LNCaP clone FGC (cell line): ENCODE measurements around the gene DMGDH.

Source experiments
- DNase-seq: peaks from one replicate; pipeline ENCODE4 v3.0.0-alpha.2; 2011; ENCODE audit warnings: low read depth
- H3K4me3 ChIP-seq: 2 replicates; pipeline ENCODE4 v1.5.1; 2011; ENCODE audit warnings: mild to moderate bottlenecking, low read depth, low read length, control low read depth
- TF ChIP-seq, protein P1 (sequence below): IDR thresholded peaks from 2 replicates; pipeline ENCODE4 v1.5.1; 2012; ENCODE audit warnings: mild to moderate bottlenecking; ENCODE audit not compliant: control insufficient read depth, insufficient read depth; ENCODE audit errors: extremely low read depth

Gene DMGDH

DNA sequence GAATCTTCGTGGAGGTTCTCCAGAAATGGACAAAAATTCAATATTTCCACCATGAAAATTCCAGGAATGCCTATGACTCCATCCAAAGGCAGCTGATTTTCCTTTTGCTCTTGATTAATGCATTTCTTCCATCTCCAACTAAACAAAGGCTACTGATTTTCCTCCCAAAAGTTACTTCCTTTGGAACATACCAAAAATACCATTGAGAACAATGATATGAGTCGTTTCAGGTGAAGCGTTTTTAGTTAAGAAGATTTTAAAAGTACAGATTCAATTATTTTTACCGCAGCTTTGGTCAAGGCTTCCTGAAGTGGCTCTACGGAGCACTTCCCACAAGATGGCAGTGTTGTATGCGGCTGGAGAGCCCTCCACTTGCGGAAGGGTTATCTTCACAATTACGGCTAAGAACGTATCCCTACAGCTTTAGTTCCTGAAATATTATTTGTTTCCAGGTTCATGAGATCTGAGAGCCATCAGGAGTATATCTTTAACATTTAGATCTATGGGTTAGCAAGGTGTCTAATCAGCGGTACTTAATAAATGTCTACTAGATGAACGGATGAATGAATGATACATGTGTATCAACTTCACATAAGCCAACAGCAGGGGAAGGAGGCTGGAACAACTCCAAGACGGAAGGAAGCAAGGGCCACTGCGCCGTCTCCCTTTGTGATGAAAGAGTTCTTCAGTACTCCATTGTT, 48.5 kb downstream of the DMGDH start:
- no peak overlapping the region for H3K4me3 ChIP-seq
- peak; percentile 43 for DNase-seq
- TF ChIP-seq, protein P1, sequence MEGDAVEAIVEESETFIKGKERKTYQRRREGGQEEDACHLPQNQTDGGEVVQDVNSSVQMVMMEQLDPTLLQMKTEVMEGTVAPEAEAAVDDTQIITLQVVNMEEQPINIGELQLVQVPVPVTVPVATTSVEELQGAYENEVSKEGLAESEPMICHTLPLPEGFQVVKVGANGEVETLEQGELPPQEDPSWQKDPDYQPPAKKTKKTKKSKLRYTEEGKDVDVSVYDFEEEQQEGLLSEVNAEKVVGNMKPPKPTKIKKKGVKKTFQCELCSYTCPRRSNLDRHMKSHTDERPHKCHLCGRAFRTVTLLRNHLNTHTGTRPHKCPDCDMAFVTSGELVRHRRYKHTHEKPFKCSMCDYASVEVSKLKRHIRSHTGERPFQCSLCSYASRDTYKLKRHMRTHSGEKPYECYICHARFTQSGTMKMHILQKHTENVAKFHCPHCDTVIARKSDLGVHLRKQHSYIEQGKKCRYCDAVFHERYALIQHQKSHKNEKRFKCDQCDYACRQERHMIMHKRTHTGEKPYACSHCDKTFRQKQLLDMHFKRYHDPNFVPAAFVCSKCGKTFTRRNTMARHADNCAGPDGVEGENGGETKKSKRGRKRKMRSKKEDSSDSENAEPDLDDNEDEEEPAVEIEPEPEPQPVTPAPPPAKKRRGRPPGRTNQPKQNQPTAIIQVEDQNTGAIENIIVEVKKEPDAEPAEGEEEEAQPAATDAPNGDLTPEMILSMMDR = peak; percentile 95

DNA sequence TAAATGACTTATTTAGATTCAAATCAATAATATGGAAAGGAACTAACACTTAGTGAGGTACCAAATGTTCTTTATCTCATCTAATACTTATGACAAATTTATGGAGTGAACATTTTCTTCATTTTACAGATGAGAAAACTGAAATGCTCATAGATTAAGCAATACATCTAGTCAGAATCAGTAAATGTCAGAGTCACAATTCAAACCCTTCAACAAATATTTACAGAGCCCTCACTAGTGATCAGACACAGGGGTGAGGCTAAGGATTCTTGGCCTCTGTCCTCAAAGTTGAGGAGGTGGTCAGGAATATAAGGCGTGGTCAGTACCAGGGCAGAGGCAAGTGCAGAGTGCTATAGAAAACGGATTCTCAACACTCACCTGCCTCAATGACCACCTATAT, 54.8 kb downstream of the DMGDH start:
- DNase-seq = no peak
- TF ChIP-seq, protein P1 = no peak
- no peak overlapping the region for H3K4me3 ChIP-seq

DNA sequence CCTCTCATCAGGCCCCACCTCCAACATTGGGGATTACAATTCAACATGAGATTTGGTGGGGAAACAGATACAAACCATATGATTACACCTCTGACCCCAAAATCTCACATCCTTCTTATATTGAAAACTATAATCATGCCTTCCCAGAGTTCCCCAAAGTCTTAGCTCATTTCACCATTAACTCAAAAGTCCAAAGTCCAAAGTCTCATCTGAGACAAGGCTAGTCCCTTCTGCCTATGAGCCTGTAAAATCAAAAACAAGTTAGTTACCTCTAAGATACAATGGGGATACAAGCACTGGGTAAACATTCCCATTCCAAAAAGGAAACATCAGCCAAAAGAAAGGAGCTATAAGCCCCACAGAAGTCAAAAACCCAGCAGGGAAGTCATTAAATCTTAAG, 57.6 kb downstream of the DMGDH start:
- TF ChIP-seq, protein P1 = no peak
- no peak for DNase-seq
- no peak overlapping the region for H3K4me3 ChIP-seq

DNA sequence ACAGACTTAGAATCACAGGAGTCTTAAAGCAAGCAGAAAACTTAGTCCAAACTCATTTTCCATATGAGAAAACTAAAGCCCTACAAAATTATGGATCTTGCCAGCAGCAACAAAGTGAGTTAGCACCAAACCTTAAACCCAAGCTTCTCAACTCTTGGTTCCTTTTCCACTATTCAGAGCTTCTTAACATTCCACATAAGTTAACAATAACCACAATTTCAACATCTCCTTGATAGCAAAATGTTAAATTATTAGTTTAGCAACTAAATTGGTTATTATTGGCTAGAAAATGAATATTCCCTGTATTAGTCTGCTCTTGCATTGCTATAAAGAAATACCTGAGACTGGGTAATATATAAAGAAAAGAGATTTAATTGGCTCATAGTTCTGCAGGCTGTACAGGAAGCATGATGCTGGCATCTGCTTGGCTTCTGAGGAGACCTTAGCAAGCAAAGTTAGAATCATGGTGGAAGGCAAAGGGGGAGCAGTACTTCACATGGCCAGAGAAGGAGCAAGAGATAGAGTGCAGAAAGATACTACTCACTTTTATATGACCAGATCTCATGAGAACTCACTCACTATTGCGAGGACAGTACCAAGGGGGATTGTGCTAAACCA, 58.1 kb downstream of the DMGDH start:
- no peak overlapping the region for H3K4me3 ChIP-seq
- TF ChIP-seq, protein P1 = no peak
- DNase-seq = no peak

DNA sequence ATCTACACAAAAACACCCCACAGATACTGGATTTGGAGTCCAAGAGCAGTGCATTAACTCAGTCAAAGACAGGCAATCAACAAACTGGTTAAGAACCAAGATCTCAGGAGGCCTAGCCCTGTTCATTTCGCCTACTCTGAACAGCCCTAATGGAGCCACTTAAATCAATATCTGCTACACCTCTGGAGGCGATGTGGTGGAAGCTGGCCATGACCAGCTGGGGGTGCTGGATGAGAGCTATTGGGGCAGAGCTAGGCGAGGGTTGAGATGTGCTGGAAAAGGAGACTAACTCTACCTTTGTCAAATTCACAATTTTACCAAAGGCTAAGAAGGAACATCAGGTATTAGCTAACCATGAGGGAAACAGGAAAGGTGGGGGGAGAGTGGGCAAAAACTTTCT, 61.1 kb downstream of the DMGDH start:
- TF ChIP-seq, protein P1 = no peak
- DNase-seq = no peak
- no peak overlapping the region for H3K4me3 ChIP-seq

DNA sequence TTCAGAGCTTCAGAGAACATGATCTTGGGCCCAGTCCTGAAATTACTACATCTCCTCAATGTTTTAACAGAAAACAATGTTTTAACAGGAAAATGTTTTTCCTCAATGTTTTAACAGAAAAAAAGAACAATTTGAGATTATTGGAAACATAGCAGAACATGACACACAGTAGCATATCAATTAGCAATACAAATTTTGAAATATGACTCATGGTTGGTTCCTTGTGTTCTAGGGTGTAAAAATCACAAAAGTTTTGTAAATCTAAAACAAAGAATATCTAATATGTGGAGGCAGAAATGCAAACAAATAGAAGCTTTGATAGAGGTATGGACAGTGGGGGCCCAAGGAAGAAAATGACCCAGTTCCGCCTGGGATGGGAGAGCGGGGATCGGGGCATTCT, 61.6 kb downstream of the DMGDH start:
- DNase-seq = no peak
- TF ChIP-seq, protein P1 = no peak
- H3K4me3 ChIP-seq = no peak overlapping the region
